A549 (cell line): ENCODE measurements around the gene ZBED4. TPM values are rescaled to one million over a fixed set of nuclear protein-coding genes. Genes with fewer than 3 reads are reported as not detected.

Source experiments
- ATAC-seq, 2 experiments: fragments of 200-7000 bp in 1 of 2; fragments of >200 bp in 1 of 2; cut with Nextera tagmentation in 1 of 2; cut with Tn5 transposase in 1 of 2; 3 replicates each; pipeline versions ENCODE4 v1.8.0 to v1.9.1; 2018 to 2020; ENCODE audit warnings: mild to moderate bottlenecking in 1 of 2, moderate library complexity in 1 of 2
- CTCF ChIA-PET: fragments of 300-600 bp; sonication (Branson Sonifier 250); formaldehyde crosslinking; extraction: SDS; loops from one replicate; lab custom pipeline; 2021; ENCODE audit warnings: antibody characterized with exemption, inconsistent platforms; lab: Yijun Ruan, JAX
- POLR2A ChIA-PET: fragments of 350-600 bp; formaldehyde crosslinking; extraction: SDS; loops from one replicate; lab custom pipeline; 2021; ENCODE audit warnings: antibody characterized with exemption, inconsistent platforms; lab: Yijun Ruan, JAX
- DNase-seq, 2 experiments: peaks; one replicate each; pipeline versions ENCODE4 v3.0.0 to v3.0.0-alpha.2; 2011 to 2016; ENCODE audit warnings: low read depth in 1 of 2, low spot score in 1 of 2
- FAIRE-seq: peaks from 2 replicates; lab custom pipeline; 2011; peaks lifted over from hg19 to GRCh38; lab: Jason Lieb, UNC
- H3K27ac ChIP-seq, 2 experiments: fragments of >200 bp; sonication (Bioruptor Twin); formaldehyde crosslinking; 3 replicates each; pipeline ENCODE4 v1.5.1; 2016 to 2017
- H3K4me1 ChIP-seq: fragments of >200 bp; sonication (Bioruptor Twin); formaldehyde crosslinking; 3 replicates; pipeline ENCODE4 v1.6.1; 2016
- H3K4me2 ChIP-seq: fragments of >200 bp; sonication (Bioruptor Twin); formaldehyde crosslinking; 3 replicates; pipeline ENCODE4 v1.6.1; 2016
- H3K4me3 ChIP-seq: fragments of >200 bp; sonication (Bioruptor Twin); formaldehyde crosslinking; 3 replicates; pipeline ENCODE4 v1.5.1; 2016
- H3K9me3 ChIP-seq: fragments of >200 bp; sonication (Bioruptor Twin); formaldehyde crosslinking; 3 replicates; pipeline ENCODE4 v1.6.1; 2016
- ATOH8 ChIP-seq: fragments of 250-450 bp; sonication (Bioruptor Pico); IDR thresholded peaks from 2 replicates; pipeline ENCODE4 v1.5.0; 2020; ENCODE audit warnings: low read depth, mild to moderate bottlenecking, moderate library complexity
- CBX2 ChIP-seq: fragments of 200-600 bp; sonication (generic); IDR thresholded peaks from 2 replicates; pipeline ENCODE4 v1.6.1; 2016; ENCODE audit warnings: low read depth, mild to moderate bottlenecking, borderline replicate concordance
- CHD2 ChIP-seq: fragments of 150-350 bp; IDR thresholded peaks from 2 replicates; pipeline ENCODE4 v1.6.1; 2014; ENCODE audit warnings: low read length; ENCODE audit not compliant: partially characterized antibody
- CHD4 ChIP-seq: fragments of 200-600 bp; sonication (generic); IDR thresholded peaks from 2 replicates; pipeline ENCODE4 v1.6.1; 2016; ENCODE audit warnings: antibody characterized with exemption, mild to moderate bottlenecking, borderline replicate concordance
- CTCF ChIP-seq: fragments of >200 bp; sonication (Bioruptor Twin); formaldehyde crosslinking; IDR thresholded peaks from 3 replicates; pipeline ENCODE4 v1.5.1; 2016
- EP300 ChIP-seq, 2 experiments: fragments of >200 bp; sonication (Bioruptor Twin); formaldehyde crosslinking; IDR thresholded peaks; 2 replicates in 1 of 2; 3 replicates in 1 of 2; pipeline ENCODE4 v1.6.1; 2016 to 2017
- FOSL2 ChIP-seq, 2 experiments: fragments of 450-650 bp in 1 of 2; fragments of >200 bp in 1 of 2; sonication (Bioruptor Twin) in 1 of 2; formaldehyde crosslinking; IDR thresholded peaks; 2 replicates each; pipeline versions ENCODE4 v1.5.0 to v1.6.1; 2016 to 2020; ENCODE audit warnings: mild to moderate bottlenecking in 1 of 2, moderate library complexity in 1 of 2
- GATA3 ChIP-seq: IDR thresholded peaks from 2 replicates; pipeline ENCODE4 v1.6.1; 2012; ENCODE audit warnings: borderline replicate concordance
- HOXB13 ChIP-seq: fragments of 250-450 bp; sonication (Bioruptor Pico); IDR thresholded peaks from 2 replicates; pipeline ENCODE4 v1.5.0; 2020; ENCODE audit warnings: low read depth, mild to moderate bottlenecking, moderate library complexity
- MAFK ChIP-seq: fragments of 450-650 bp; IDR thresholded peaks from 2 replicates; pipeline ENCODE4 v1.6.1; 2014; ENCODE audit not compliant: partially characterized antibody
- PHF8 ChIP-seq: fragments of 200-600 bp; sonication (generic); IDR thresholded peaks from 2 replicates; pipeline ENCODE4 v1.6.1; 2016; ENCODE audit warnings: low read depth, mild to moderate bottlenecking, antibody characterized with exemption, moderate library complexity, borderline replicate concordance
- POLR2A ChIP-seq: IDR thresholded peaks from 2 replicates; pipeline ENCODE4 v1.6.1; 2012; ENCODE audit warnings: mild to moderate bottlenecking, low read length
- RCOR1 ChIP-seq: fragments of 150-350 bp; IDR thresholded peaks from 2 replicates; pipeline ENCODE4 v1.6.1; 2014; ENCODE audit warnings: antibody characterized with exemption, low read length, low read depth
- RNF2 ChIP-seq: fragments of 200-600 bp; sonication (generic); IDR thresholded peaks from 2 replicates; pipeline ENCODE4 v1.6.1; 2016; ENCODE audit warnings: low read depth, mild to moderate bottlenecking, antibody characterized with exemption, moderate library complexity, borderline replicate concordance
- ZC3H11A ChIP-seq: fragments of 450-650 bp; IDR thresholded peaks from 2 replicates; pipeline ENCODE4 v1.6.1; 2014; ENCODE audit warnings: antibody characterized with exemption, mild to moderate bottlenecking
- ZNF302 ChIP-seq: fragments of 250-450 bp; sonication (Bioruptor Pico); IDR thresholded peaks from 2 replicates; pipeline ENCODE4 v1.9.0; 2021; ENCODE audit warnings: inconsistent platforms, mild to moderate bottlenecking, moderate library complexity
- ZSCAN20 ChIP-seq: fragments of 250-450 bp; sonication (Bioruptor Pico); IDR thresholded peaks from 2 replicates; pipeline ENCODE4 v1.8.0; 2022; ENCODE audit warnings: mild to moderate bottlenecking, moderate library complexity
- WGBS: methylation state at CpG from one replicate; pipeline ENCODE4 v1.1.6; 2017; ENCODE audit errors: missing lambda C conversion rate; 5-methylcytosine and 5-hydroxymethylcytosine counted together
- polyA plus RNA-seq, 4 experiments: library from polyadenylated mRNA; depleted of rRNA in 3 of 4; stranded (reverse); fragments of >200 nt; fragmentation: RNase III in 1 of 4; extraction: RNeasy Plus Mini Kit Qiagen cat#74134 plus additional on column Dnase treatment in 1 of 4; gene quantifications; 2 replicates in 3 of 4; 3 replicates in 1 of 4; pipeline ENCODE4 v1.2.3, GENCODE V29; 2011 to 2017
- TF ChIP-seq, protein P1 (sequence below): fragments of 200-600 bp; sonication (generic); IDR thresholded peaks from 2 replicates; pipeline ENCODE4 v1.6.1; 2016; ENCODE audit warnings: antibody characterized with exemption, mild to moderate bottlenecking, moderate library complexity
- TF ChIP-seq, protein P2 (sequence below): IDR thresholded peaks from 2 replicates; pipeline ENCODE4 v1.6.1; 2012

Gene ZBED4
- polyA plus RNA-seq, 2 of the 4 experiments (the other 2 are of a cell fraction): 8.6 to 9.5 TPM

- no peak for FAIRE-seq
Measured at GRCh38 chr22:49825436-49825835, 28.2 kb upstream of the ZBED4 start.

More at GRCh38 chr22:49825436-49825835, 28.2 kb upstream of the ZBED4 start:
- ChIA-PET POLR2A (no interaction called here), CTCF (no interaction called here)
- no peak for DNase-seq
- 33% methylated on average over 7 of the region's 10 CpGs for WGBS
- H3K27ac ChIP-seq: peak overlapping the region; percentile 38 to 100; a peak in 4 of 6 replicates
- H3K4me1 ChIP-seq: peaks cover 18% of the 10 kb centered on the region
- peak overlapping the region; percentile 82 for H3K4me3 ChIP-seq
- TF ChIP-seq ZNF302: no peak
- TF ChIP-seq CTCF: no peak
- no peak for TF ChIP-seq FOSL2 (IDR thresholded peaks at IDR 0.05)
- no peak for TF ChIP-seq FOSL2 (CRISPR knock-in tag; IDR thresholded peaks at IDR 0.05)
- no peak for TF ChIP-seq POLR2A
- TF ChIP-seq PHF8: no peak
- TF ChIP-seq, protein P1, sequence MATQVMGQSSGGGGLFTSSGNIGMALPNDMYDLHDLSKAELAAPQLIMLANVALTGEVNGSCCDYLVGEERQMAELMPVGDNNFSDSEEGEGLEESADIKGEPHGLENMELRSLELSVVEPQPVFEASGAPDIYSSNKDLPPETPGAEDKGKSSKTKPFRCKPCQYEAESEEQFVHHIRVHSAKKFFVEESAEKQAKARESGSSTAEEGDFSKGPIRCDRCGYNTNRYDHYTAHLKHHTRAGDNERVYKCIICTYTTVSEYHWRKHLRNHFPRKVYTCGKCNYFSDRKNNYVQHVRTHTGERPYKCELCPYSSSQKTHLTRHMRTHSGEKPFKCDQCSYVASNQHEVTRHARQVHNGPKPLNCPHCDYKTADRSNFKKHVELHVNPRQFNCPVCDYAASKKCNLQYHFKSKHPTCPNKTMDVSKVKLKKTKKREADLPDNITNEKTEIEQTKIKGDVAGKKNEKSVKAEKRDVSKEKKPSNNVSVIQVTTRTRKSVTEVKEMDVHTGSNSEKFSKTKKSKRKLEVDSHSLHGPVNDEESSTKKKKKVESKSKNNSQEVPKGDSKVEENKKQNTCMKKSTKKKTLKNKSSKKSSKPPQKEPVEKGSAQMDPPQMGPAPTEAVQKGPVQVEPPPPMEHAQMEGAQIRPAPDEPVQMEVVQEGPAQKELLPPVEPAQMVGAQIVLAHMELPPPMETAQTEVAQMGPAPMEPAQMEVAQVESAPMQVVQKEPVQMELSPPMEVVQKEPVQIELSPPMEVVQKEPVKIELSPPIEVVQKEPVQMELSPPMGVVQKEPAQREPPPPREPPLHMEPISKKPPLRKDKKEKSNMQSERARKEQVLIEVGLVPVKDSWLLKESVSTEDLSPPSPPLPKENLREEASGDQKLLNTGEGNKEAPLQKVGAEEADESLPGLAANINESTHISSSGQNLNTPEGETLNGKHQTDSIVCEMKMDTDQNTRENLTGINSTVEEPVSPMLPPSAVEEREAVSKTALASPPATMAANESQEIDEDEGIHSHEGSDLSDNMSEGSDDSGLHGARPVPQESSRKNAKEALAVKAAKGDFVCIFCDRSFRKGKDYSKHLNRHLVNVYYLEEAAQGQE: no peak
- no peak for TF ChIP-seq ZC3H11A
- TF ChIP-seq CBX2: no peak
- TF ChIP-seq ZSCAN20 (CRISPR knock-in tag): no peak
- no peak for TF ChIP-seq CHD4
- TF ChIP-seq, protein P2, sequence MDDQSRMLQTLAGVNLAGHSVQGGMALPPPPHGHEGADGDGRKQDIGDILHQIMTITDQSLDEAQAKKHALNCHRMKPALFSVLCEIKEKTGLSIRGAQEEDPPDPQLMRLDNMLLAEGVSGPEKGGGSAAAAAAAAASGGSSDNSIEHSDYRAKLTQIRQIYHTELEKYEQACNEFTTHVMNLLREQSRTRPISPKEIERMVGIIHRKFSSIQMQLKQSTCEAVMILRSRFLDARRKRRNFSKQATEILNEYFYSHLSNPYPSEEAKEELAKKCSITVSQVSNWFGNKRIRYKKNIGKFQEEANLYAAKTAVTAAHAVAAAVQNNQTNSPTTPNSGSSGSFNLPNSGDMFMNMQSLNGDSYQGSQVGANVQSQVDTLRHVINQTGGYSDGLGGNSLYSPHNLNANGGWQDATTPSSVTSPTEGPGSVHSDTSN: no peak
- no peak for TF ChIP-seq RCOR1
- TF ChIP-seq RNF2: no peak
- no peak for TF ChIP-seq GATA3
- no peak for TF ChIP-seq MAFK
- TF ChIP-seq CHD2: no peak
- no peak for TF ChIP-seq ATOH8 (CRISPR knock-in tag)
- TF ChIP-seq HOXB13: no peak
- no peak for TF ChIP-seq EP300 (IDR thresholded peaks at IDR 0.05)
- TF ChIP-seq, all 56 proteins: peak for 0
- ATAC-seq: peak in 1 of 2 experiments; percentile 22; a peak in 3 of 6 replicates
- H3K4me2 ChIP-seq: peak overlapping the region; percentile 98
- no peaks in the 10 kb centered on the region for H3K9me3 ChIP-seq
